ENCODE measurements around the gene DEDD.
A peak's percentile ranks its signal among the peaks of the same experiment; 100 is the strongest.
"Not testable (repeated sequence)": the region's sequence is repeated elsewhere in the genome, so short reads cannot be mapped to it uniquely, and the experiment has no call there.

DEDD gene

DNA sequence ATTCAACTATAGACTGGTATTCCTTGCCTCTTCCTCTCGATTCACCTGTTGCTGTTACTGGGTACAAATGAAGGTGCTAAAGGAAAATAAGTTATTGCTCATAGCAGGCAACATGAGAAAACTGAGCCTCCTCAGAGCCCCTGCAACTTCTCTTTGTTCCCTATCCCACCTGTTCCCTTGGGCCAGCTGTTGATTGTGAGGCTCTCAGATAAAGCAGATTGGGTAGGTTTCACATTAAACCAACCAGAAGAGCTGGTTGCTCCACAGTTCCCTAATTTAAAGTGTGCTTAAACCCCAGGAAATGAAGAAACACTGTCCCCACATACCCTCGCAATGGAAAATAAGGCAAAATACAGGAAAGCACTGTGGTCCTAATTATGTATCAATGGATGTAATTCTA lies 4.8 kb downstream of the DEDD start:
- DNase-seq (ENCODE audit: low read depth in 2 of 2) = no peak

DNA sequence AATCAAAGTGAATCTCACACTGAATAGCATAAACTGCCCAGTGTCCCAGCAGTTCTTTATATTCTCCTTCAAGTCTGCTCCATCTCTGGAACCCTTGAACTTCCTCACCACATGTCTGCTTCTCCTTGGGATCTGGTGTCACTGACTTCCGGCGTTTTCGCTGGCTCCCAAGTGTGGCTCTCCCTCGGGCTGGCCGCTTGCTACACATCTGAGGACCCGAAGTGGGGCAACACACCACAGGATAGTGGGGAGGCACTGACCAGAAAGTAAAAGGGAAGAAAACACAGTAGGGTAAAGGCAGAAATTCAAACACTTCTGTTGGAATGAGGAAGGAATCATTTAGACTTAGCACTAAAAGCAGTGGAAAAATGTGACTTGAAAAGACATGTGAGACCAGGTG lies 9.5 kb downstream of the DEDD start:
- no peak for DNase-seq (ENCODE audit: low read depth in 2 of 2)

DNA sequence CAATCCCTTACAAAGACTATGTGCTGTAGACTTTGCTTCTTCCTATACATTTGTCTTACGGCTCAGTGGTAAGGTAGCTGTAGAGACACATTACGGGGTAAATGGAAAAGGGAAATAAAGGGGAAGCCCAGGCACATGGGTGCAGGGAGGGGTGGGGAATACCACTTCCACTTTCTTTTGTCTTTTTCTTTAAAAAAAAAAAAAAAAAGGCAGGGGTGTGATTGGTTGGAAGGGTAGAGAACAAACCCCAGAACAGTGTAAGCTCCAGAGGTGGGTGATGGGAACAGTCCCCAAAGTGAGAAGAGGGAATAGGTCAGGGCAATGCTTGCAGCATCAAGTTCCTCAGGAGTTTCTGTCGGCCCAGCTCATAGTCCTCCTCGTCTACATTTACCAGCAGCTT lies 10.6 kb downstream of the DEDD start:
- DNase-seq (ENCODE audit: low read depth in 2 of 2) = no peak

DNA sequence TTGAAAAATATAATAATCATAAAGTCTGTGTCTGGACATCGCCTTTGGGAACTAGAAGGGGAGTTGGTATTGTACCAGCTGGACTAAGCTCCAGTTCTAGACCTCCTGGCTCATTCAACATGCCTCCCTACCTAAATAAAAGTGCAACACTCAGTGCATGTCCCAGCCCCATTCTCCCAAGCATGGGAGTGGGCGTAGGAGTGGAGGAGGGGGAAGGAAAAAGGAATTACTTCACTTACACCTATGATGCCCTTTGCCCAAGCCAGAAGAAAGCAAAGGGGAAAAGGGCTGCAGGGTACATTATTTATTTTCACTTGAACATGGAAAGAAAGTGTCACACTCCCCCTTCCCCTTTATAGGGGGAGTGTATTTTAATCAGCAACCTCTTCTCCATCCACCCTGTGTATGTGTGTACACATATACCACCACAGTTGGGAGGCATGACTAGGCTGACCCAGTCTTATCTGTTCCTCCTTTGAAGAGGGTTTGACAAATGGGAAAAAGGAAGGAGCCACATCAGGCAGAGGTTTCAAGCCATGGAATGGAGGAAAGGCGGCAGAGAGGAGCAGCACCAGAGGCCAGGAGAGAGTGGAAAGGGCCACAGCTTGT lies 11.3 kb downstream of the DEDD start:
- no peak for DNase-seq (ENCODE audit: low read depth in 2 of 2)

DNA sequence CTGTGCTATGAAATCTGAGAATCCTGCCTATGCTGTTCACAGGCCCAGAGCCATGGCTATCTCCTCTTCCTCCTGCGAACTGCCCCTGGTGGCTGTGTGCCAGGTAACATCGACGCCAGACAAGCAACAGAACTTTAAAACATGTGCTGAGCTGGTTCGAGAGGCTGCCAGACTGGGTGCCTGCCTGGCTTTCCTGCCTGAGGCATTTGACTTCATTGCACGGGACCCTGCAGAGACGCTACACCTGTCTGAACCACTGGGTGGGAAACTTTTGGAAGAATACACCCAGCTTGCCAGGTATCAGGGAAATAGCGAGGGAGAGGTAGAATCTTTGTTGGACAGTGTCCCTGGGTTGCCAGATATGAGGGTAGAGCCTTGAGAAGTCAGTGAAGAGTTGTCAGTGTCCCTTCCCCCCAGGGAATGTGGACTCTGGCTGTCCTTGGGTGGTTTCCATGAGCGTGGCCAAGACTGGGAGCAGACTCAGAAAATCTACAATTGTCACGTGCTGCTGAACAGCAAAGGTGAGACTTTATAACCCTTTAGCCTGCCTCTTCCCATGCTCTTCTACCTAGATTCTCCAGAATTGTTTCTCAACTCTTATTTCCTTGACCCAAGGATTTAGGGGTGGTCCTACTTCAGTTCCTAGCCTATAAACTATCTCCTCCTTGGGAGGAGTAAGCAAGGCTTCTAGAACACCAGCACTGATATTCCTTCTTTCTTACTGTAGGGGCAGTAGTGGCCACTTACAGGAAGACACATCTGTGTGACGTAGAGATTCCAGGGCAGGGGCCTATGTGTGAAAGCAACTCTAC lies 13.2 kb downstream of the DEDD start:
- peak in 1 of 2 donors; percentile 59 for DNase-seq (ENCODE audit: low read depth in 2 of 2)

DNA sequence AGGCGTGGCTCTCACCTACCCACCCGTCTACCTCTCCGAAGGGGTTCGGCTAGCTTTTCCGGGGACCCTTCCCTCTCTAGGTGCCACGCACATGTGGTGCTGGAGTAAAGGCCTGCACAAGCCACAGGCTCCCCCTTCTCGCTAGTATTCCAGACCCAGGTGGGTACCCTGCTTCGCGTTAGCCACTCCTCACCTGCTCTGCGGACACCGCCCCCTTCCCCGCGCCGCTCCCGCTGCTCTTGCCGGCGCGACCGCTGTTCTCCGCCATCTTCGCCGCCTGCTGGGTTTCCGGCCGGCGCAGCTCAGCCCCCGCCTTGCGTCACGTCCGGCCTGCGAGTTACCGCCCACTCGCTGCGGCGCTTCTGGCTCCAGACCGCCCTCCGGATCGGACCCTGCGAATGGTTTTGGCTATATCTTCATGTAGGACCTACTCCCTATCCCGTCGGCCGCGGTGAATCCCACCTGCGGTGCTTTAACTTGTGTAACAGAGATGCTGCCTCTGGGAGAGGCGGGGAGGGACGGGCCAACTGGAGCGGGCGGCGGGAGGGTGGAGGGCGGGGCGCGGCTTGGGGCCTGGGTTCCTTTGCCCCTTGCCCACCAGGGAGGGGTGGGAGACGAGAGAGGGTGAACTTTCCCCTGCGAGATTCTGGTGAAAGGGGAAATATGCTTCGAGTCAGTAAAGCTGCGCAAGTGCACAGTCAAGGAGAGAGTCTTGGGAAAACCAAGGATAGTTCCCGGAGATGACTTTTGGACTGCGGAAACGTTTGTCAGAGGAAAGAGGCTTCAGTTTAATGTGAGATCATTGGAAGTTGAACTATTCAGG lies 14.5 kb downstream of the DEDD start, which contains the start of the genes NIT1 and PFDN2:
Gene NIT1 (plus strand): TSS at position 347 of the 823 bp plus-strand sequence. CDS start 72 bp downstream, at position 419.
Gene PFDN2 (minus strand): TSS at position 279 of the 823 bp plus-strand sequence. CDS start 11 bp downstream, at position 268.
- DNase-seq (ENCODE audit: low read depth in 2 of 2) = peak; percentile 82 to 83

DNA sequence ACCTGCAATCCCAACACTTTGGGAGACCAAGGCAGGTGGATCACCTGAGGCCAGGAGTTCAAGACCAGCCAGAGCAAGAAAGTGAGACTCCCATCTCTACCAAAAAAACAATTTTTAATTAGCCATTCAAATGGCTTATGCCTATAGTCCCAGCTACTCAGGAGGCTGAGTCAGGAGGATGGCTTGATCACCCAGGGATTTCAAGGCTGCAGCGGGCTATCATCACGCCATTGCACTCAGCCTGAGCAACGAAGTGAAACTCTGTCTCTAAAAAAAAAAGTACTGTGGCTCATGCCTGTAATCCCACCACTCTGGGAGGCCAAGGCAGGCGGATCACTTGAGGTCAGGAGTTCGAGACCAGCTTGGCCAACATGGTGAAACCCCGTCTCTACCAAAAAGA lies 16.5 kb downstream of the DEDD start:
- not testable (repeated sequence) for DNase-seq (ENCODE audit: low read depth in 2 of 2)

DNA sequence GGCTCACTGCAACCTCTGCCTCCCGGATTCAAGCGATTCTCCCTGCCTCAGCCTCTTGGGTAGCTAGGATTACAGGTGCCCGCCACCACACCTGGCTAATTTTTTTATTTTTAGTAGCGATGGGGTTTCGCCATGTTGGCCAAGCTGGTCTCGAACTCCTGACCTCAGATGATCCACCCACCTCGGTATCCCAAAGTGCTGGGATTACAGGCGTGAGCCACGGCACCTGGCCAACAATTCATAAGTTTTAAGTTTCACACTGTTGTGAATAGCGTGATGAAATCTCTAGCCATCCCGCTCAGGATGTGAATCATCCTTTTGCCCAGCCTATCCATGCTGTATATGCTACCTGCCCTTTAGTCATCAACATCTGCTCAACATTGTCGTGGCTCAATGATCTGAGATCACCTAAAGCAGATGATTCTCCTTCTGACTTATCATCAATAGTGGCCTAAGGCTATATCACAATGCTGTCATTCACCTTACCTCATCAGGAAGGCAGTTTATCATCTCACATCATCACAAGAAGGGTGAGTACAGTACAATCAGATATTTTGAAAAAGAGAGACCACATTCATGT lies 17.2 kb downstream of the DEDD start:
- DNase-seq (ENCODE audit: low read depth in 2 of 2) = peak in 1 of 2 donors; percentile 49

DNA sequence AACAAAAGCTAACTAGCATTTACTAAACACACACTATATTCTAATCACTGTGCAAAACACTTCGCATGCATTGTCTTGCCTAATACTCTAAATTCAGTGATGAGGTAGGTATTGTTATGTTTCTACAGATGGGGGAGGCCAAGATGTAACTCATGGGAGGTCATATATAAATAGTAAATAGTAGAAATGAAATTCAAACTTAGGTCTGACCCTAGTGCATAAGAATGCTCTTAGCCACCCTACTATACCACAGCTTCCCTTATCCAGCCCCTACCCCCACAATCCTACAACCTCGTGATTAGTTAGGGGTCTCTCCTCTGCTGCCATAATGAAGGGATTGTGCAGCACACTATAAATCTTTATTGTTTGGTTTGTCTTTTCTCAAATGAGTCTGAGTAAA lies 17.9 kb downstream of the DEDD start:
- no peak for DNase-seq (ENCODE audit: low read depth in 2 of 2)

DNA sequence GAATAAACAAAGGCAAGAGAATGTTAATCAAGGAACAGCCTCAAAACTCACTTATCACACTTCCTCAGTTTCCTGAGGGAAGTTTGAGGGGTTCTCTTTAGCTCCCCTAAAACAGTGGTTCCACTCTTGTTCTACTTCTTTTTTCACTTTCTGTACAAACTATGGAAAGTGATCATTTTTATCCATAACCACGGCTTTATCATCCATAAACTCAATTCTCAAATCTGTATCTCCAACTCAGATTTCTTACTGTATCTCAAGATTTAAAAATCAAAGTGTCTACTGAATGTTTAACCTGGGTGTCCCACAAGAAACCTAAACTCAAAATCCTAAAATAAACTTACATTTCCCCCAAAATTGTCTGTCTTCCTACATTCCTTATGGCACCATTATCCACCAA lies 18.6 kb downstream of the DEDD start:
- no peak for DNase-seq (ENCODE audit: low read depth in 2 of 2)

DNA sequence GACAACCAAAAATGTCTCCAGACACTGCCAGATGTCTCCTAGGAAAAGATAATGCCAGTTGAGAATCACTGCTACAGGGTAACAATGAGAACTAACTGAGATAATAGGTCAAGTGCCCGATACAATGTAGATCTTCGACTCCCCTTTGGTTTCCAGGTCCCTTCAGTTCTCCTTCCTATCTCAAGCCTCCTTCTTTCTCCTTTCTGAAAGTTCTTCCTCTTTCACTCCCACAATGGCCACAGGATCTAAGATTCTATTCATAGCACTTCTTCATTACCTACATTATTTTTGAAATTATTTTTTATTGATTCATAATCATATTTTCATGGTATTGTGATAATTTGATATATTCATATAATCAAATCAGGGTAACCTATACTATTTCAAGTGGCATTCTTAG lies 20.9 kb downstream of the DEDD start:
- DNase-seq (ENCODE audit: low read depth in 2 of 2) = no peak

DNA sequence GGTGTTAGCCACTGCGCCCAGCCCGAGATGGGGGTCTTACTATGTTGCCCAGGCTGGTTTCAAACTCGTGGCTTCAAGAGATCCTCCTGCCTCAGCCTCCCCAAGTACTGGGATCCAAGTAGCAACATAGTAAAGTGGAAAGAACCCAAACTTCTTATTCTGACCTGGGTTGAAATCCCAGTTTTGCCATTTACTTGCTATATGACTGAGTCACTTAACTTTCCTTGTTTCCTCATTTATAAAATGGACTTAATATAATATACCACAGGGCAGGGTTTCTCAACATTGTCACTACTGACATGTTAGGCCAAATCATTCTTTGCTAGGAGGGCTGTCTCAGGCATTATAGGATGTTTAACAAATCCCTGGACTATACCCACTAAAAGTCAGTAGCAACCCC lies 21.4 kb downstream of the DEDD start:
- no peak for DNase-seq (ENCODE audit: low read depth in 2 of 2)

DNA sequence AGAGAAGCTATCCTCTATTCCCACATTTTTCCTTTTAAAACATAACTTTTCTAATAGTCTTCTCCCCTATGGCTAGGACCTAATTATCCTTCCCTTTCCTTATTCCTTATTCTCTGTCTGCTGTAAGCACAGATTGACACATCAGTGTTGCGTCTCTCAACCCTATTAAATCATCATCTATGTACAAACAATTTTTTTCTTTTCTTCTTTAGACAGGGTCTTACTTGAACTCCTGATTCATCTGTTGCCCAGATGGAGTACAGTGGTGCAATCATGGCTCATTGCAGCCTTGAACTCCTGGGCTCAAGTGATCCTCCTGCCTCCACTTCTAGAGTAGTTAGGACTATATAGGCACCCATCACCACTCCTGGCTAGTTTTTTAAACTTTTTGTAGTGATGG lies 26.0 kb downstream of the DEDD start:
- no peak for DNase-seq (ENCODE audit: low read depth in 2 of 2)

DNA sequence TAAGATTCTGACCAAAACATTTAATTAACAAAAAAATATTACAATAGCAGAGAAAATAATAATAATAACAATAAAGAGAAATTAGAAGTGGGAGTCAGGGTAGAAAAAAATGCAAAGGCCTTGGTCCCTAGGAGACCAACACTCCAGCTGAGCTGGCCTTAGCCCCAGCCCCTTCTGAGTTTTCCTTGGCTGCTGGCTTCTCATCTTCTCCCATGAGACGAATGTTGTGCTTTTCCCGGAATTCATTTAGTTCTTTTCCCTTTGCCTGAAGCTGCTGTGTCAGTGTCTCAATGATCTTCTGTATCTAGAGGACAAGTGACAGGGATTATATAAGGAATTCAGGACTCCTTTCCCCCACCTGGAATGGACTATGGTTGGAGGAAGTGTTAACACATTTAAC lies 31.9 kb downstream of the DEDD start:
- DNase-seq (ENCODE audit: low read depth in 2 of 2) = no peak

DNA sequence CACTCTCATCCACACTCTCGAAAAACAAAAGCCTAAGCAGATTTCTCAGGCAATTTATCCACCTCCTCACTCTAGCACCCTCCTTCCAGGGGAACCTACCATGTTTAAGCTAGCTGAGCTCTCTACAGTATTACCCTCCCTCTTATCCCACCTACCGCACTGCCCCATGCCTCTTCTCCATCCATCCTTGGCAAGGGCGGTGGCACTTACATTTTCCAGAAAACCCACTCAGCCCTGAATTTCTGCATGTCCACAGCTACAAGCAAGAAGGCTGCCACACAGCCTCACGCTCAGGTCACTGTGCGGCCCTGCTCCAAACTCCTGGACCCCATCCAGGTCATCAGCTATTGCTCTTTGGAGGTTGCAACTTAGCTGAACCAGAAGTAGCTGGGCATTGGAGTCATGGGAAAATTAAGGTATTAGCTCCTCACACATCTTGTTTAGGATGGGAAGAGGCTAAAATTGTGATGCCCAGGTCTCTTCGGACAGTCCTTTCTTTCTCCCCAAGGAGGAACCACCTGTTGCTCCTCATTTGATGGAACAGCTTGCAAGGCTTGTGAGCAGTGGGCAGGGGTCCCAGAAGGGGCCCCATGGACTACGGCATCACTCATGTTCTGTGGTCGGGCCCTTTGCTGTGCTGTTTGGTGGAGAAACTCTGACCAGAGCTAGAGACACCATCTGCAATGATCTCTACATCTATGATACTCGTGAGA lies 33.2 kb downstream of the DEDD start:
- no peak for DNase-seq (ENCODE audit: low read depth in 2 of 2)

DNA sequence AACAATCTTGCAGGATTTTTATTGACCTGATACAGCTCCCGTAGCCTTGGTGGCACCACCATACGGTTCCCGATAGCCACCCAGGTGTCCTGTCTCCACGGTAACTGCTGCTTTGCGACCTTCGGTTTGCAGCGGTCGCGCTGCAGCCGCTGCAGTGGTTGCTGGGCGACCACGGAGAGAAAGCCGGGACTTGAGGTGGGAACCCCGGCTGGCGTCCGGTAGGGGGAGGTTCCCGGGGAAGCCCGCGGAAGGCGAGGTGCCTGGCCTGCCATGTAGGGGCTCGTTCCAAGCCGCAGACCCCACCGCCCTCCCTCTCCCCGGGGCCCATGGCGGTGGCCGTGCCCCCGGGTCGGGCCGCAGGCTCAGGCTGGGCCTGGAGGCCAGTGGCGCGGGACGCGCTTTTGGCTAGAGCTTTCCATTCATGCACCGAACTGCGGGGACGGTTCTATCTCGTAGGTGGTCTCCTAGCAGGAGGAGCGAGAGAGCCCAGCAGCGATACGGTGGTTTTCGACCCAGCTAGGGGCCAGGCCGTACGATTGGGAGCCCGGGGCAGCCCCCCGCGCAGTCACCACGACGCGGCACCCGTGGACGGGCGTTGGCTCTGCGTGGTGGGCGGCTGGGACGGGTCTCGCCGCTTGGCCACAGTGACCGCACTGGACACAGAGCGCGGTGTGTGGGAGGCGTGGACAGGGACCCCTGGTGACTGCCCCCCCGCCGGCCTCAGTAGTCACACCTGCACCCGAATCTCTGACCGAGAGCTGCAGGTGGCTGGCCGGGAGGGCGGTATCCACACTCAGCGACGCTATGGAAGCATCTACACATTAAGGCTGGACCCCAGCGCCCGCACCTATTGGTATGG lies 34.0 kb downstream of the DEDD start, which contains the start of gene KLHDC9:
Gene KLHDC9 (plus strand): TSS at position 152 of the 859 bp plus-strand sequence. CDS start 175 bp downstream, at position 327.
- DNase-seq (ENCODE audit: low read depth in 2 of 2) = peak; percentile 71 to 75

DNA sequence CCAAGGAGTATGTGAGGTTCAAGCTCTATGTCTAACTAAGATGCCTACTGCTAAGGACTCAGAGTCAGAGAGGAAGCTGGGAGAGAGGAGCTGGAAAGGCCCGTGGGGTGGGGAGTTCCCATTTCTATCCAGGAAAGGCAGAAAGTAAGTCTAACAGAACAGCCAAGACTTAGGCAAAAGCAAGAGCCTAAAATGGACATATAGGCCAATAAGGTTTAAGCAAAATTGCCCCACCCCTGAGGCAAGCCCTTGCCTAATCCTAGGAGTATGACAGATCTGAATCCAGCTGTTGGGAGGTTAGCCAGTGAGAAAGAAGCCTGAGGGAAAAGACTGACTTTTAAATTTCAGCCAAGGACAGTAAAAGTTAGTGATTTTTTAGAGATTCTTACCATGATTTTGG lies 35.9 kb downstream of the DEDD start:
- DNase-seq (ENCODE audit: low read depth in 2 of 2) = no peak

DNA sequence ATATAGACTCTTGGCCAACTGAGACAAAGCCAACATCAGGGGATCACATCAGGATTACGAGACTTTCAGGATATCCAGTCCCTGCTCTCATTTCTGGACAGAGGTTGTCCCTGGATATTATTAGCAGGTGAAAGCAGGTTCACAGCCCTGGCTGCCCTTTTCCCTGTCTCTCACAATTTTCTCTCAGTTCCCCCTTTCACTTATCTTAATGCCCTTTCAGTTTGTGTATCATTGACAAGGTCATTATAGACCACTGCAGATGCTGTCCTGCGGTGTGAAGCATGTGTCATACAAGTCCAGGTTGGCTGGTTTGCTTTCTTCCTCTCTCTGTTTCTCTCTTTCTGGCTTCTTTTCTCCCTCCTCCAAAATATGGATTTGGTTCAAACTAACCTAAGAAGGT lies 36.5 kb downstream of the DEDD start:
- no peak for DNase-seq (ENCODE audit: low read depth in 2 of 2)

DNA sequence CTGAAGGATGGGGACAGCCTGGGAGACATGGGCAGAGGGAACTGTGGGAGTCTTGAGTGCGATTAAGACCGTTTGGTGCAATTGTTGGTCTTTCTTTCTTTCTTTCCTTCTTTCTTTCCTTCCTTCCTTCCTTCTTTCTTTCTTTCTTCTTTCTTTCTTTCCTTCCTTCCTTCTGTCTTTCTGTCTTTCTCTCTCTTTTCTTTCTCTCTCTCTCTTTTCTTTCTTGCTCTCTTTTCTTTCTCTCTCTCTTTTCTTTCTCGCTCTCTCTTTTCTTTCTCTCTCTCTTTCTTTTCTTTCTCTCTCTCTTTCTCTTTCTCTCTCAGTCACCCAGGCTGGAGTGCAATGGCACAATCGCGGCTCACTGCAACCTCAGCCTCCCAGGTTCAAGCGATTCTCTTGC lies 37.2 kb downstream of the DEDD start:
- DNase-seq (ENCODE audit: low read depth in 2 of 2) = no peak

DNA sequence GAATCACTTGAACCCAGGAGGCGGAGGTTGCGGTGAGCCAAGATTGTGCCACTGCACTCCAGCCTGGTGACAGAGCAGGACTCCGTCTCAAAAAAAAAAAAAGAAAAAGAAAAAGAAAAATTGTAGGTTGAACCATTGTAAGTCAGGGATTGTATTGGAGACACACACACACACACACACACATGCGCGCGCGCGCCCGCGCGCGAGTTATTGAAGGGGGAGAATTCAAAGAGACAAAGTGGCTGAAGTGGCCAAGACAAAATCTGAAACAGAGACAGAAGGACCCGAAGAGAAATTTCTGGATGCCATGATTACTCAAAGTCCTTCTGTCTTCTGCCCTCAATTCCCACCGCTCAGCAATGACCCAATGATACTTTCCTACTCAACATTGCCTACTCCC lies 38.0 kb downstream of the DEDD start:
- DNase-seq (ENCODE audit: low read depth in 2 of 2) = no peak
